HCT116 (cell line): ENCODE results near the gene GOLGA2. TPM values are rescaled to one million over a fixed set of nuclear protein-coding genes. Genes with fewer than 3 reads are reported as not detected.

ENCODE experiments used
- ATAC-seq: fragments of 200-7000 bp; cut with Tn5 transposase; 2 replicates; pipeline ENCODE4 v1.9.1; 2020; ENCODE audit warnings: mild to moderate bottlenecking, moderate library complexity
- BruUV-seq: library from RNA; stranded (reverse); fragments of 400-500 nt; replicated peaks from 2 replicates; lab custom pipeline; 2021; lab: Mats Ljungman, UMichigan
- CTCF ChIA-PET: fragments of 300-600 bp; sonication (Branson Sonifier 250); formaldehyde crosslinking; loops from one replicate; lab custom pipeline; 2021; ENCODE audit warnings: antibody characterized with exemption; lab: Charles Lee
- POLR2A ChIA-PET: fragments of 300-600, 350-600 bp; sonication (Branson Sonifier 250); formaldehyde crosslinking; loops from one replicate; lab custom pipeline; 2021; ENCODE audit warnings: antibody characterized with exemption; lab: Charles Lee
- RAD21 ChIA-PET, 2 experiments: fragments of 300-600 bp; sonication (Branson Sonifier 250); formaldehyde crosslinking; loops; one replicate each; lab custom pipeline; 2023; ENCODE audit warnings: low total read pairs in 2 of 2; ENCODE audit not compliant: uncharacterized antibody in 2 of 2, unreplicated experiment in 2 of 2, low non-redundant PET in 1 of 2; lab: Charles Lee
- DNase-seq: peaks from one replicate; pipeline ENCODE4 v3.0.0-alpha.2; 2010; ENCODE audit warnings: low read depth, low spot score
- H2AFZ ChIP-seq: fragments of 200-600 bp; shearing (Covaris generic), sonication (generic); 2 replicates; pipeline ENCODE4 v1.6.1; 2017; ENCODE audit warnings: low read depth, mixed run types, mixed read lengths, antibody characterized with exemption, low read length; ENCODE audit not compliant: poor library complexity, severe bottlenecking
- H3K27ac ChIP-seq: 2 replicates; pipeline ENCODE4 v1.5.1; 2012; ENCODE audit warnings: low read depth, low read length
- H3K27me3 ChIP-seq: fragments of 200-600 bp; sonication (generic); 2 replicates; pipeline ENCODE4 v1.6.1; 2016; ENCODE audit warnings: mixed run types, low read length, mixed read lengths; ENCODE audit not compliant: insufficient read depth
- H3K36me3 ChIP-seq, 2 experiments: fragments of 200-500 bp in 1 of 2; fragments of 200-600 bp in 1 of 2; sonication (Bioruptor generic) in 1 of 2; sonication (generic) in 1 of 2; 2 replicates each; pipeline versions ENCODE4 v1.5.1 to v1.6.1; 2014 to 2016; ENCODE audit warnings: low read length in 2 of 2, inconsistent platforms in 1 of 2, mixed read lengths in 1 of 2, mixed run types in 1 of 2; ENCODE audit not compliant: insufficient read depth in 2 of 2, control insufficient read depth in 1 of 2
- H3K4me1 ChIP-seq, 2 experiments: fragments of 200-600 bp in 1 of 2; sonication (generic) in 1 of 2; 2 replicates each; pipeline versions ENCODE4 v1.5.1 to v1.6.1; 2012 to 2017; ENCODE audit warnings: low read length in 2 of 2, inconsistent platforms in 1 of 2, mild to moderate bottlenecking in 1 of 2, mixed read lengths in 1 of 2, mixed run types in 1 of 2, moderate library complexity in 1 of 2; ENCODE audit not compliant: insufficient read depth in 2 of 2, control insufficient read depth in 1 of 2
- H3K4me2 ChIP-seq: fragments of 200-600 bp; sonication (generic); 2 replicates; pipeline ENCODE4 v1.6.1; 2017; ENCODE audit warnings: mixed run types, low read length, mixed read lengths
- H3K4me3 ChIP-seq, 2 experiments: fragments of 200-600 bp in 1 of 2; sonication (generic) in 1 of 2; replicated peaks in 1 of 2; 2 replicates each; pipeline ENCODE4 v1.5.1; 2011 to 2016; ENCODE audit warnings: low read length in 2 of 2, control low read depth in 1 of 2, low read depth in 1 of 2, mild to moderate bottlenecking in 1 of 2, mixed read lengths in 1 of 2, mixed run types in 1 of 2
- H3K79me2 ChIP-seq: fragments of 200-600 bp; sonication (generic); 2 replicates; pipeline ENCODE4 v1.6.1; 2017; ENCODE audit warnings: mild to moderate bottlenecking, mixed run types, low read length, moderate library complexity, mixed read lengths; ENCODE audit not compliant: insufficient read depth
- H3K9ac ChIP-seq: fragments of 200-600 bp; sonication (generic); 2 replicates; pipeline ENCODE4 v1.6.1; 2016; ENCODE audit warnings: low read length, mixed read lengths
- H3K9me2 ChIP-seq: fragments of 200-600 bp; sonication (generic), shearing (Covaris generic); 2 replicates; pipeline ENCODE4 v1.6.1; 2017; ENCODE audit warnings: mixed run types, mild to moderate bottlenecking, moderate library complexity; ENCODE audit not compliant: insufficient read depth
- H3K9me3 ChIP-seq, 2 experiments: fragments of 200-500 bp in 1 of 2; fragments of 200-600 bp in 1 of 2; sonication (Bioruptor generic) in 1 of 2; sonication (generic) in 1 of 2; 2 replicates each; pipeline ENCODE4 v1.6.1; 2014 to 2017; ENCODE audit warnings: low read length in 2 of 2, mixed read lengths in 2 of 2, inconsistent platforms in 1 of 2, low read depth in 1 of 2, mild to moderate bottlenecking in 1 of 2, mixed run types in 1 of 2, moderate library complexity in 1 of 2; ENCODE audit not compliant: control insufficient read depth in 1 of 2, insufficient read depth in 1 of 2
- H4K20me1 ChIP-seq: fragments of 200-600 bp; sonication (generic), shearing (Covaris generic); 2 replicates; pipeline ENCODE4 v1.6.1; 2017; ENCODE audit warnings: mixed run types, mild to moderate bottlenecking, moderate library complexity; ENCODE audit not compliant: insufficient read depth
- CBX3 ChIP-seq: IDR thresholded peaks from 2 replicates; pipeline ENCODE4 v1.6.1; 2012; ENCODE audit warnings: low read depth
- CEBPB ChIP-seq: IDR thresholded peaks from 2 replicates; pipeline ENCODE4 v1.6.1; 2012; ENCODE audit warnings: low read depth
- EZH2phosphoT487 ChIP-seq: fragments of 200-600 bp; IDR thresholded peaks from 2 replicates; pipeline ENCODE4 v1.6.1; 2018; ENCODE audit warnings: antibody characterized with exemption, borderline replicate concordance
- JUND ChIP-seq: IDR thresholded peaks from 2 replicates; pipeline ENCODE4 v1.6.1; 2012
- POLR2AphosphoS5 ChIP-seq: IDR thresholded peaks from 2 replicates; pipeline ENCODE4 v1.6.1; 2011; ENCODE audit warnings: mild to moderate bottlenecking, low read depth, low read length, moderate library complexity
- SP1 ChIP-seq: IDR thresholded peaks from 2 replicates; pipeline ENCODE4 v1.6.1; 2012; ENCODE audit warnings: low read depth
- YY1 ChIP-seq: IDR thresholded peaks from 2 replicates; pipeline ENCODE4 v1.6.1; 2011; ENCODE audit warnings: low read length, low read depth, moderate library complexity, mild to moderate bottlenecking; ENCODE audit not compliant: insufficient replicate concordance; ENCODE audit errors: extremely low read depth
- ZNF274 ChIP-seq: fragments of 200-500 bp; sonication (Bioruptor generic); IDR thresholded peaks from 2 replicates; pipeline ENCODE4 v1.6.1; 2014; ENCODE audit warnings: mild to moderate bottlenecking, low read depth, low read length, inconsistent platforms
- intact Hi-C: fragments of 100-400 bp; cut with micrococcal nuclease; formaldehyde crosslinking; loops from 2 replicates; pipeline ENCODE4 v1.10.0; 2022
- total RNA-seq: library from RNA; stranded (reverse); gene quantifications from one replicate; pipeline ENCODE4 v1.2.1, GENCODE V29; 2021; ENCODE audit not compliant: unreplicated experiment
- TF ChIP-seq, protein P1 (sequence below): IDR thresholded peaks from 2 replicates; pipeline ENCODE4 v1.6.1; 2011; ENCODE audit warnings: mild to moderate bottlenecking, low read length, moderate library complexity; ENCODE audit not compliant: insufficient replicate concordance; ENCODE audit errors: extremely low read depth
- TF ChIP-seq, protein P2 (sequence below), 3 experiments: fragments of 200-600 bp in 1 of 3; sonication (generic) in 1 of 3; IDR thresholded peaks in 2 of 3; conservative IDR thresholded peaks in 1 of 3; 2 replicates each; pipeline ENCODE4 v1.5.1; 2012 to 2017; ENCODE audit warnings: low read depth in 2 of 3, low read length in 2 of 3, antibody characterized with exemption in 1 of 3, borderline replicate concordance in 1 of 3, control low read depth in 1 of 3, mild to moderate bottlenecking in 1 of 3, mixed read lengths in 1 of 3, mixed run types in 1 of 3, moderate library complexity in 1 of 3; ENCODE audit not compliant: insufficient read depth in 1 of 3
- TF ChIP-seq, protein P3 (sequence below): IDR thresholded peaks from 2 replicates; pipeline ENCODE4 v1.6.1; 2012

Gene GOLGA2
- total RNA-seq, 1 experiment from 2014 or later, result 67.0 TPM

DNA sequence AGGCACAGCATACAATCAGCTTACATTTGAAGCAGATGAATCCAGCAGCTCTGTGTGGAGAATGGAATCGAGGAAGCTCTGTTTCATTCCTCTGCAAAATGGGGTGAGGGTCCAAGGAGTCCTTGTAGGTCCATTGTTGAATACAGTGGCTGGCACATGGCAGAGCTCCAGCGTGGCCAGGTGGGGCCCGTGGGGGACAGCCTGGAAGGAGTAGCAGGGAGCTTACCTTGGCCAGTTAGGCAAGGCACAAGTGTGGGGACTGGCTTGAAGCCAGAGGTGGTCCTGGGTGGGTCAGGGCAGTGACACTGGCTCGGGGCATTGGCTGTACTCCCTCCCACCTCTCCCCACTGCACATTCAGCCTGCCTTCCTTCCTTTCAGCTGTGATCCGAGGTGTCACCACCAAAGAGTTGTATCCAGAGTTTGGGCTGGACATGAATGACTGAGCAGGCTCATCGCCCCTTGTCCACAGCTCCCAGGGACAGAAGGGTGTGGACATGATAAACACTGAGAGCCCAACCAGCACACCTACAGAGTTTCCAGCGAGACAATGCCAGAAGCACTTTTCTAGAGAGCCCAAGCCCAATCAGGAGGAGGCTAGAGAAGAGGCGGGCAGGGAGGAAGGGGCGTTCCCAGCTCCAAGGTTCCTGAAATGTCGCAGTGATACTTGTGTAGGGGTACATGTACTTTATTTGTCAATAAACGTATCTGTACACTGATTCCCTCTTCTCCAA is 12.6 kb upstream of the GOLGA2 start:
- CTCF ChIA-PET, result interaction anchor here (1.3 kb wide), 1 partner anchor 150 kb away, joined by 3 read pairs; no protein-coding TSS in a partner anchor
- 0 out of 2 replicates have a peak, but pooled peaks have one; percentile 27 for ATAC-seq
- Histone ChIP-seq H3K27me3 (no peaks in the 10 kb centered on the region), H3K79me2 (no peaks in the 10 kb centered on the region), H3K4me3 (no peak overlapping the region), H3K27ac (no peak overlapping the region), H3K4me2 (no peak overlapping the region), H3K9ac (no peak overlapping the region), H3K36me3 (no peaks in the 10 kb centered on the region), H3K9me2 (no peaks in the 10 kb centered on the region), H2AFZ (no peak overlapping the region), H3K9me3 (no peaks in the 10 kb centered on the region), H3K4me1 (no peaks in the 10 kb centered on the region), H4K20me1 (no peaks in the 10 kb centered on the region)
- DNase-seq, result no peak
- intact Hi-C loops, result no loop called here
- no TSS peak for BruUV-seq
- RAD21 ChIA-PET, result no interaction called here
- POLR2A ChIA-PET, result interaction anchor here (0.7 kb wide), 1 partner anchor 348 kb away, joined by 3 read pairs; no protein-coding TSS in a partner anchor
- TF ChIP-seq CEBPB, result no peak
- no peak for TF ChIP-seq CBX3
- TF ChIP-seq SP1, result no peak
- no peak for TF ChIP-seq POLR2AphosphoS5
- TF ChIP-seq EZH2phosphoT487, result no peak
- no peak for TF ChIP-seq ZNF274
- TF ChIP-seq, protein P1, sequence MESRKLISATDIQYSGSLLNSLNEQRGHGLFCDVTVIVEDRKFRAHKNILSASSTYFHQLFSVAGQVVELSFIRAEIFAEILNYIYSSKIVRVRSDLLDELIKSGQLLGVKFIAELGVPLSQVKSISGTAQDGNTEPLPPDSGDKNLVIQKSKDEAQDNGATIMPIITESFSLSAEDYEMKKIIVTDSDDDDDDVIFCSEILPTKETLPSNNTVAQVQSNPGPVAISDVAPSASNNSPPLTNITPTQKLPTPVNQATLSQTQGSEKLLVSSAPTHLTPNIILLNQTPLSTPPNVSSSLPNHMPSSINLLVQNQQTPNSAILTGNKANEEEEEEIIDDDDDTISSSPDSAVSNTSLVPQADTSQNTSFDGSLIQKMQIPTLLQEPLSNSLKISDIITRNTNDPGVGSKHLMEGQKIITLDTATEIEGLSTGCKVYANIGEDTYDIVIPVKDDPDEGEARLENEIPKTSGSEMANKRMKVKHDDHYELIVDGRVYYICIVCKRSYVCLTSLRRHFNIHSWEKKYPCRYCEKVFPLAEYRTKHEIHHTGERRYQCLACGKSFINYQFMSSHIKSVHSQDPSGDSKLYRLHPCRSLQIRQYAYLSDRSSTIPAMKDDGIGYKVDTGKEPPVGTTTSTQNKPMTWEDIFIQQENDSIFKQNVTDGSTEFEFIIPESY, result no peak
- TF ChIP-seq, protein P2, sequence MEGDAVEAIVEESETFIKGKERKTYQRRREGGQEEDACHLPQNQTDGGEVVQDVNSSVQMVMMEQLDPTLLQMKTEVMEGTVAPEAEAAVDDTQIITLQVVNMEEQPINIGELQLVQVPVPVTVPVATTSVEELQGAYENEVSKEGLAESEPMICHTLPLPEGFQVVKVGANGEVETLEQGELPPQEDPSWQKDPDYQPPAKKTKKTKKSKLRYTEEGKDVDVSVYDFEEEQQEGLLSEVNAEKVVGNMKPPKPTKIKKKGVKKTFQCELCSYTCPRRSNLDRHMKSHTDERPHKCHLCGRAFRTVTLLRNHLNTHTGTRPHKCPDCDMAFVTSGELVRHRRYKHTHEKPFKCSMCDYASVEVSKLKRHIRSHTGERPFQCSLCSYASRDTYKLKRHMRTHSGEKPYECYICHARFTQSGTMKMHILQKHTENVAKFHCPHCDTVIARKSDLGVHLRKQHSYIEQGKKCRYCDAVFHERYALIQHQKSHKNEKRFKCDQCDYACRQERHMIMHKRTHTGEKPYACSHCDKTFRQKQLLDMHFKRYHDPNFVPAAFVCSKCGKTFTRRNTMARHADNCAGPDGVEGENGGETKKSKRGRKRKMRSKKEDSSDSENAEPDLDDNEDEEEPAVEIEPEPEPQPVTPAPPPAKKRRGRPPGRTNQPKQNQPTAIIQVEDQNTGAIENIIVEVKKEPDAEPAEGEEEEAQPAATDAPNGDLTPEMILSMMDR (IDR thresholded peaks at IDR 0.05 in 2 of 3, conservative IDR thresholded peaks at IDR 0.05 in 1 of 3; ENCODE audit: borderline replicate concordance in 1 of 3, insufficient read depth in 1 of 3, low read depth in 2 of 3, low read length in 2 of 3), result no peak
- no peak for TF ChIP-seq JUND
- no peak for TF ChIP-seq YY1
- TF ChIP-seq, protein P3, sequence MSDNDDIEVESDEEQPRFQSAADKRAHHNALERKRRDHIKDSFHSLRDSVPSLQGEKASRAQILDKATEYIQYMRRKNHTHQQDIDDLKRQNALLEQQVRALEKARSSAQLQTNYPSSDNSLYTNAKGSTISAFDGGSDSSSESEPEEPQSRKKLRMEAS, result no peak
